ENCODE measurements around the gene ZNF236. TPM values are rescaled to one million over a fixed set of nuclear protein-coding genes. Genes with fewer than 3 reads are reported as not detected.
A peak's percentile ranks its signal among the peaks of the same experiment; 100 is the strongest.
"Not testable (repeated sequence)": the region's sequence is repeated elsewhere in the genome, so short reads cannot be mapped to it uniquely, and the experiment has no call there.

The ZNF236 gene
- polyA plus RNA-seq, 3 donors from 2014 or later, result 2.2 to 11.5 (median 3.4) TPM

- Mint-ChIP-seq H3K27me3 (ENCODE audit: low read depth in 3 of 3) (peaks cover 2 to 16% (median 7%) of the 10 kb centered on the region in 3 donors), H3K4me1 (peaks cover 8% of the 10 kb centered on the region in 2 donors), H3K4me3 (no peak overlapping the region), H3K27ac (peak overlapping the region in 1 of 6 donors; percentile 16), H3K9me3 (no peaks in the 10 kb centered on the region), H3K36me3 (peaks cover 10 to 21% (median 14%) of the 10 kb centered on the region in 3 donors)
- DNase-seq, result peak; percentile 67 to 73 (median 71)
Measured at GRCh38 chr18:76982841-76983583, 160.7 kb downstream of the ZNF236 start.

- Mint-ChIP-seq H3K27ac (peak overlapping the region in 1 of 6 donors; percentile 16), H3K4me3 (no peak overlapping the region), H3K36me3 (peaks cover 10 to 21% (median 14%) of the 10 kb centered on the region in 3 donors), H3K9me3 (no peaks in the 10 kb centered on the region), H3K4me1 (peaks cover 8% of the 10 kb centered on the region in 2 donors), H3K27me3 (ENCODE audit: low read depth in 3 of 3) (peaks cover 2 to 13% (median 7%) of the 10 kb centered on the region in 3 donors)
- DNase-seq, result no peak
Measured at GRCh38 chr18:76983613-76984051, 161.3 kb downstream of the ZNF236 start.

- no peak for DNase-seq
- peaks cover 2 to 11% (median 4%) of the 10 kb centered on the region in 3 donors for H3K27me3 Mint-ChIP-seq (ENCODE audit: low read depth in 3 of 3)
- peaks cover 3 to 15% (median 6%) of the 10 kb centered on the region in 3 donors for H3K36me3 Mint-ChIP-seq
- peaks cover 8% of the 10 kb centered on the region in 2 donors for H3K4me1 Mint-ChIP-seq
- no peaks in the 10 kb centered on the region for H3K9me3 Mint-ChIP-seq
- H3K27ac Mint-ChIP-seq, result no peak overlapping the region
- no peak overlapping the region for H3K4me3 Mint-ChIP-seq
Measured at GRCh38 chr18:76984193-76985155, 162.1 kb downstream of the ZNF236 start.

- peaks cover 4 to 12% (median 5%) of the 10 kb centered on the region in 3 donors for H3K27me3 Mint-ChIP-seq (ENCODE audit: low read depth in 3 of 3)
- H3K36me3 Mint-ChIP-seq, result peaks cover 0 to 18% (median 0%) of the 10 kb centered on the region in 3 donors
Measured at GRCh38 chr18:76985156-76985950, 163.0 kb downstream of the ZNF236 start.

GRCh38 chr18:76985951-76986236 lies 163.5 kb downstream of the ZNF236 start:
- Mint-ChIP-seq H3K9me3 (no peaks in the 10 kb centered on the region), H3K36me3 (peaks cover 0 to 18% (median 0%) of the 10 kb centered on the region in 3 donors), H3K4me1 (peaks cover 8 to 13% of the 10 kb centered on the region in 2 donors), H3K4me3 (no peak overlapping the region), H3K27ac (no peak overlapping the region), H3K27me3 (ENCODE audit: low read depth in 3 of 3) (peaks cover 4 to 12% (median 6%) of the 10 kb centered on the region in 3 donors)
- no peak for DNase-seq

More at GRCh38 chr18:76985156-76985950, 163.0 kb downstream of the ZNF236 start:
- Mint-ChIP-seq H3K27ac (no peak overlapping the region), H3K9me3 (no peaks in the 10 kb centered on the region), H3K4me3 (no peak overlapping the region), H3K4me1 (peaks cover 8% of the 10 kb centered on the region in 2 donors)
- no peak for DNase-seq

GRCh38 chr18:76986406-76986805 lies 164.0 kb downstream of the ZNF236 start:
- Mint-ChIP-seq H3K4me3 (no peak overlapping the region), H3K9me3 (no peaks in the 10 kb centered on the region), H3K4me1 (peaks cover 8 to 13% of the 10 kb centered on the region in 2 donors), H3K27ac (no peak overlapping the region), H3K27me3 (ENCODE audit: low read depth in 3 of 3) (peaks cover 4 to 13% (median 6%) of the 10 kb centered on the region in 3 donors), H3K36me3 (peaks cover 0 to 18% (median 0%) of the 10 kb centered on the region in 3 donors)
- no peak for DNase-seq

- Mint-ChIP-seq H3K4me3 (no peak overlapping the region), H3K36me3 (peaks cover 0 to 18% (median 0%) of the 10 kb centered on the region in 3 donors), H3K27ac (no peak overlapping the region), H3K9me3 (no peaks in the 10 kb centered on the region), H3K4me1 (peaks cover 5 to 9% of the 10 kb centered on the region in 2 donors), H3K27me3 (ENCODE audit: low read depth in 3 of 3) (peaks cover 2 to 15% (median 8%) of the 10 kb centered on the region in 3 donors)
- no peak for DNase-seq
Measured at GRCh38 chr18:76988031-76988826, 165.9 kb downstream of the ZNF236 start.

- Mint-ChIP-seq H3K36me3 (peaks cover 0 to 18% (median 0%) of the 10 kb centered on the region in 3 donors), H3K4me3 (no peak overlapping the region), H3K27me3 (ENCODE audit: low read depth in 3 of 3) (peaks cover 2 to 17% (median 7%) of the 10 kb centered on the region in 3 donors), H3K4me1 (peaks cover 0 to 5% of the 10 kb centered on the region in 2 donors), H3K9me3 (no peaks in the 10 kb centered on the region), H3K27ac (no peak overlapping the region)
- DNase-seq, result no peak
Measured at GRCh38 chr18:76988827-76989646, 166.7 kb downstream of the ZNF236 start.

GRCh38 chr18:76989647-76990190 lies 167.4 kb downstream of the ZNF236 start:
- Mint-ChIP-seq H3K4me1 (peaks cover 0 to 5% of the 10 kb centered on the region in 2 donors), H3K27ac (no peak overlapping the region), H3K4me3 (no peak overlapping the region), H3K9me3 (no peaks in the 10 kb centered on the region), H3K27me3 (ENCODE audit: low read depth in 3 of 3) (peaks cover 2 to 17% (median 6%) of the 10 kb centered on the region in 3 donors), H3K36me3 (peaks cover 0 to 18% (median 0%) of the 10 kb centered on the region in 3 donors)
- no peak for DNase-seq

- H3K36me3 Mint-ChIP-seq, result peaks cover 0 to 18% (median 0%) of the 10 kb centered on the region in 3 donors
- H3K4me3 Mint-ChIP-seq, H3K27ac Mint-ChIP-seq, DNase-seq, H3K4me1 Mint-ChIP-seq, H3K9me3 Mint-ChIP-seq: not testable (repeated sequence)
- H3K27me3 Mint-ChIP-seq (ENCODE audit: low read depth in 3 of 3), result peaks cover 2 to 17% (median 6%) of the 10 kb centered on the region in 3 donors
Measured at GRCh38 chr18:76990343-76991020, 168.1 kb downstream of the ZNF236 start.

GRCh38 chr18:76991021-76991688 lies 168.8 kb downstream of the ZNF236 start:
- Mint-ChIP-seq H3K4me3 (no peak overlapping the region), H3K4me1 (peaks cover 0 to 5% of the 10 kb centered on the region in 2 donors), H3K9me3 (no peaks in the 10 kb centered on the region), H3K27me3 (ENCODE audit: low read depth in 3 of 3) (peaks cover 2 to 17% (median 6%) of the 10 kb centered on the region in 3 donors), H3K36me3 (peaks cover 0 to 18% (median 0%) of the 10 kb centered on the region in 3 donors), H3K27ac (peak overlapping the region in 1 of 6 donors; percentile 51)
- no peak for DNase-seq

Measured in immature natural killer cell (primary cell).